ENCODE results near the gene RIOK3.
"Not testable (repeated sequence)": the region's sequence is repeated elsewhere in the genome, so short reads cannot be mapped to it uniquely, and the experiment has no call there.

RIOK3 gene, protein sequence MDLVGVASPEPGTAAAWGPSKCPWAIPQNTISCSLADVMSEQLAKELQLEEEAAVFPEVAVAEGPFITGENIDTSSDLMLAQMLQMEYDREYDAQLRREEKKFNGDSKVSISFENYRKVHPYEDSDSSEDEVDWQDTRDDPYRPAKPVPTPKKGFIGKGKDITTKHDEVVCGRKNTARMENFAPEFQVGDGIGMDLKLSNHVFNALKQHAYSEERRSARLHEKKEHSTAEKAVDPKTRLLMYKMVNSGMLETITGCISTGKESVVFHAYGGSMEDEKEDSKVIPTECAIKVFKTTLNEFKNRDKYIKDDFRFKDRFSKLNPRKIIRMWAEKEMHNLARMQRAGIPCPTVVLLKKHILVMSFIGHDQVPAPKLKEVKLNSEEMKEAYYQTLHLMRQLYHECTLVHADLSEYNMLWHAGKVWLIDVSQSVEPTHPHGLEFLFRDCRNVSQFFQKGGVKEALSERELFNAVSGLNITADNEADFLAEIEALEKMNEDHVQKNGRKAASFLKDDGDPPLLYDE

DNA sequence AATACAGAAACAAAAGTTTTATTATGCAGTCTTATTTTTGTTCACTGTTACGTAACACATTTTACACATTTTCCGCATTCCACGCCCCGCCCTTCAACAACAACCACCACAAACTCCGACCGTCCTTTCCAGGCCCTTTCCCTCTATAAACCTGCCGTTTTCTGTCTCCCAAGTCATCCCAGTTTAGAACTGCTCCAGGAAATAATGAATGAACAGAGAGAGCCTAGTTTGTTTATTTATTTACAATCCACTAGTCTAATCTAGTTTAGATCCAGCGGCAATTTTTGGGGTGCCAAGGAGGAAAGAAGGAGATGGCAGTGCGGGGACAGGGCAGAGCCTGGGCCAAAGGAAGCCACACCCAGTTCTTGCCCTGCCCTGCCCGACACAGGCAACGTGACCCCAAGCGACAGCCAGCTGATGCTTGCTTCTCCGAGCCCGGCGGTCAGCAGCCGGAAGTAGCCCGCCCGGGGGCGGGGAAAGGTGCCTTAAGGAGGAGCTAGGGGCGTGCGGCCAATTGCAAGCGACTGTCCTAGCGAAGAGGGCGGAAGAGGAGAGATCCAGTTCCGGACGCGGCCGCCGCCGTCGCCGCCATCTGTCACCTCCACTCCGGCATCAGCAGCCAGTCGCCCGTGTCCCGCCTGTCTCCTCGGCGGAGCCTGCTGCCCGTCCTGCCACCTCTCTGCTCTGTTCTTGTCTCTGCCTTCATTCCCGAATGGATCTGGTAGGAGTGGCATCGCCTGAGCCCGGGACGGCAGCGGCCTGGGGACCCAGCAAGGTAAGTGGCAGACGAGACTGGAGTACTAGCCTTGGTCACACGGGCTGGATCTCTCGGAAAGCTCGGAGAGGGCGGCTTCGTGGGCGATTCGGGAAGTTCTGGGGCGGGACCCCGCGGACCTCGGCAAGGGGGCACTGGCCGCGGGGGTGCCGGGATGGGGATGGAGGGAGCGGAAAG, at the start of gene RIOK3:
Gene RIOK3, plus strand, starts transcription at position 560 of the 952 bp plus-strand sequence. Its CDS starts 153 bp downstream, at position 713.
- peak; percentile 82 to 84 for DNase-seq

DNA sequence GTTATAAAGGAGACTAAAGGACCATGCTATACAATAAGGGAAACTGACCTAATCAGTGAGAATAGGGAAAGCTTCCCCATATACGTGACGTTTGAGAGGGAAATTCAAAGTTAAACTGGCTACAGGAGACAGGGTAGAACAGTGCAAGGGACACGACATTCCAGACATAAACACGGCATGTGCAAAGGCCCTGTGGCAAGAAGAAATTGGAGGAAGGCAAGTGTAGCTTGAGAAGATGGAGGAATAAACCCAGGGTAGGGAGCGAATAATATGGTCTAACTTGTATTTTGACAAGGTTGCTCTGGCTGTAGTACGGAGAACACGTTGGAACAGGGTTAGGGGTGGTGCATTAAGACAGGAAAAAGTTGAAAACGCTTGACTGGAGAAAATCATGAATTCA, 49.8 kb upstream of the RIOK3 start:
- no peak for DNase-seq

DNA sequence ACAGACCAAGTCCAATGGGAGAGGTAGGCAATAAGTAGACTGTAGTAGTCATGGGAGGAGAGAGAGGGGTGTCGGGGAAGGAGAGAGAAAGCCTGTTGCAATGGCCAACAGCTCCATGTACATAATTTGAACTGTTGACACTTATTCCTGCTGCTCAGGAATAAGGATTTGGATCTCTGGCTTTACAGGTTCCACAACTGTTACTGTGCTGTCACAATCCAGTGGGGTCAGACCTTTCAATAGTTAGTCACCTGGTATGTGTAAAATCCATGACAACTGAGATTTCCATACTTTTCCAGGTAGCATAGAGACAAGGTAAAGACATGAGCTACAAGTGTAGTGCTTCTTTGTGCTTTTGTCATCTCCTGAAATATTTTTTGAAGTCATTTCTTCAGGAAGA, 47.5 kb upstream of the RIOK3 start:
- DNase-seq, result no peak

- no peak for DNase-seq
Measured at GRCh38 chr18:23406271-23406787, 46.8 kb upstream of the RIOK3 start.

GRCh38 chr18:23412351-23412964, 40.6 kb upstream of the RIOK3 start:
- no peak for DNase-seq

GRCh38 chr18:23415515-23415914, 37.6 kb upstream of the RIOK3 start:
- no peak for DNase-seq

- no peak for DNase-seq
Measured at GRCh38 chr18:23416298-23416697, 36.8 kb upstream of the RIOK3 start.

- DNase-seq, result no peak
Measured at GRCh38 chr18:23421277-23421676, 31.8 kb upstream of the RIOK3 start.

- no peak for DNase-seq
Measured at GRCh38 chr18:23422751-23423418, 30.2 kb upstream of the RIOK3 start.

GRCh38 chr18:23424616-23425015, 28.5 kb upstream of the RIOK3 start:
- no peak for DNase-seq

DNA sequence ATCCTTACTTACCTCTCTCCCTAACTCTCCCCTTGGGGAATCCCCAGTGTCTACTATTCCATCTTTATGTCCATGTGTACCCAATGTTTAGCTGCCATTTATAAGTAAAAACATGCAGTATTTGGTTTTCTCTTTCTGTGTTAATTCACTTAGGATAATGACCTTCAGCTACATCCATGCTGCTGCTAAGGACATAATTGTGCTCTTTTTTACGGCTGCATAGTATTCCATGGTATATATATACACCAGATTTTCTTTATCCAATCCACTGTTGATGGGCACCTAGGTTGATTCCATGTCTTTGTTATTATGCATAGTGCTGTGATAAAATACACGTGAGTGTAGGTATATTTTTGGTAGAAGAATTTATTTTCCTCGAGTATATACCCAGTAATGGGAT, 24.3 kb upstream of the RIOK3 start:
- DNase-seq, result no peak

GRCh38 chr18:23429538-23429937, 23.5 kb upstream of the RIOK3 start:
- DNase-seq, result not testable (repeated sequence)

GRCh38 chr18:23433360-23433759, 19.7 kb upstream of the RIOK3 start:
- no peak for DNase-seq

GRCh38 chr18:23437357-23438045, 15.6 kb upstream of the RIOK3 start:
- peak; percentile 76 to 79 for DNase-seq

GRCh38 chr18:23438046-23438377, 15.1 kb upstream of the RIOK3 start:
- DNase-seq, result no peak

- no peak for DNase-seq
Measured at GRCh38 chr18:23438608-23439366, 14.3 kb upstream of the RIOK3 start.

- DNase-seq, result no peak
Measured at GRCh38 chr18:23440131-23440530, 13.0 kb upstream of the RIOK3 start.

DNA sequence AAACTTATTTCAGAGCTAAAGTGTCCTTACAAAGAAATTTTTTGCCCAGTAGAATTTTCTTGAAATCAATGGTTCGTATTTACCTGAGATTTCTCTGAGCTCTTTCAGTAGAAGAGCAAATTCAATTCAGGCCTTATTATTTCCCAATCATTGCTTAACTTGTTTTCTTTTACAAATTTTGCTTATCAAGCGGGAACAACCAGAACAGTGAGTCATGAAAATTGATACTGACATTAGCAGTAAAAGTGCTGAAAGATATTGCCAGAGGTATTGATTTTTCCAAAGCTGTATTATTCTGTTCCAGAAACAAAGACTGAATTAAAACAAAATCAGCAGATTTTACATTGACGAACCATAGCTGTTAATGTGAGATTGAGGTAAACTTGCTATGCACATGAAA, 10.1 kb upstream of the RIOK3 start:
- DNase-seq, result no peak

- no peak for DNase-seq
Measured at GRCh38 chr18:23448291-23448690, 4.8 kb upstream of the RIOK3 start.

DNA sequence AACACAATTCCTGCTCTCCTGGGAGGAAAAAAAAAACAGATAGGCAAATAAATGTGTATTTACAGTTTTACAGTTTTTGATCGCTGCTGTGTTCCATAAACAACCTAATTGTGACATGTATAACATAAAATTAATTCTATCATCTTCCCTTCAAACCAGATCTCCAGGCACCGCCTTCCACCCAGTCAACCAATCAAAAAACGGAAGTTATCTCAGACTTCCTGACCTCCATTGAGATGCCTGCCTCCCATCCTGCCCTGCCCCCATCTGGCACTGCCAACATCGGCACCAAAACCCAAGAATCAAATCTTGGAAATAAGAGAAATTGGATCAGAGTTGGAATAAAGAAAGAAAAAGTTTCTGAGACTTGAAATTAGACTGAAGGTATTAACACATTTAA, 3.1 kb upstream of the RIOK3 start:
- no peak for DNase-seq

DNA sequence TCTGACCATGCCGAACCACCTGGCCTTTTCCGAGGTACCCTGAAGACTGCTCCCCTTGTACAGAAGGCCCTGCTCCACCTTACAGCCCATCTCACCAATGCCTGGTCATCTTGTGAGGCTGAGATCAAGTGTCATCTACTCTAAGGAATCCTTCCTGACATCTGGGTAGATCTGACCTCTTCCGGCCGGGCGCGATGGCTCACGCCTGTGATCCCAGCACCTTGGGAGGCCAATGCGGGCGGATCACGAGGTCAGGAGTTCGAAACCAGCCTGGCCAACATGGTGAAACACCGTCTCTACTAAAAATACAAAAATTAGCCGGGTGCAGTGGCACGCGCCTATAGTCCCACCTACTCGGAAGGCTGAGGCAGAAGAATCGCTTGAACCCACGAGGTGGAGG, 2.1 kb upstream of the RIOK3 start:
- no peak for DNase-seq

Data from stimulated activated CD4-positive, alpha-beta T cell treated with anti-CD3 and anti-CD28 coated beads, Interleukin-4, amount 100 ng/mL, for 4 hours (primary cell).